ENCODE data around the gene NTNG1. TPM values are rescaled to one million over a fixed set of nuclear protein-coding genes. Genes with fewer than 3 reads are reported as not detected.

The NTNG1 gene
- total and polyA plus RNA-seq, 5 donors: 0.05 to 0.41 (median 0.37) TPM; not detected in 2

DNA sequence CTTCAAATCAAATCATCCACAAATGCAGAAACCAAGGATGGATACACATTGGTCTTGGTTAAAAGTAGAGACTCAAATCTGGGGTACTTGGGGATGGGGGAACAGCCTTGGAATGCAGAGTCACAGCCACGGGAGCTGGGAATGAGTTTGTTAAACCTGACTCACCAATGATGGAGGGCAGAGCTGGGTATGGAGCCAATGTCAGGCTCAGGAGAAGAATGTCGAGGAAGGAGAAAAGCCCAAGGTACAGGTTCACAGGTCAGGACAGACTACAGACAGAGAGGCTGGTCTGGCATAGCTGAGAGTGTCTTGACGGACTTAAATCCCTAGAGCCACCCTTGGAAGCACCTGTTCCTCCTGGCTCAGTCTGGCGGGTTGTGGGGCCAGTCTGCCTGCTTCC lies 237.6 kb downstream of the NTNG1 start:
- no peaks in the 10 kb centered on the region for H3K4me1 ChIP-seq (ENCODE audit: control insufficient read depth, insufficient read depth, low read length)
- no peak overlapping the region for H3K4me3 ChIP-seq (ENCODE audit: low read length)
- DNase-seq: no peak
- H3K27me3 ChIP-seq (ENCODE audit: control insufficient read depth, insufficient read depth): no peaks in the 10 kb centered on the region
- intact Hi-C loops (cut with DNase I): no loop called here
- no peaks in the 10 kb centered on the region for H3K9me3 ChIP-seq (ENCODE audit: control insufficient read depth, low read length)
- WGBS: 66% methylated on average over 4 of the region's 4 CpGs
- H3K27ac ChIP-seq (ENCODE audit: low read length): no peak overlapping the region
- ATAC-seq: no peak

DNA sequence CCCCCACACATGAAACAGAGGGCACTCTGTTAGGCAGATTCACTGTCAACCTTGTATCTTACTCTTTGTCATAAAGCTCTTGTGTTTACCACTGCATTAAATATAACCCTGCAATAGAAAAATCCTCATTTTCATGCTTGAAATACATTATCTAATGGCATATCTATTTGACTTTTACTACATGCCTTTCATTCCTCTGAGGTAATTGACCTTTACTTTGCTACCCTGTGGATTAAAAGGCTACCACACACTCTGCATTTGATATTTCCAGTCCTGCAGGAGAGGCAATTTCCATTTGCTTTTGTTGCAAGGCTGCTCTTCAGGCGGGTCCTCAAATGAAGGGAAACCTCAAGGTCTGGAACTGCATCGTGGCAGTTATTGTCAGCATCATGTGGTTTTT lies 238.0 kb downstream of the NTNG1 start:
- no peaks in the 10 kb centered on the region for H3K4me1 ChIP-seq (ENCODE audit: control insufficient read depth, insufficient read depth, low read length)
- no peaks in the 10 kb centered on the region for H3K27me3 ChIP-seq (ENCODE audit: control insufficient read depth, insufficient read depth)
- DNase-seq (no peak), ATAC-seq (no peak)
- intact Hi-C loops (cut with DNase I): no loop called here
- no peaks in the 10 kb centered on the region for H3K9me3 ChIP-seq (ENCODE audit: control insufficient read depth, low read length)
- no peak overlapping the region for H3K4me3 ChIP-seq (ENCODE audit: low read length)
- H3K27ac ChIP-seq (ENCODE audit: low read length): no peak overlapping the region
- WGBS: 77% methylated on average over 2 of the region's 2 CpGs

DNA sequence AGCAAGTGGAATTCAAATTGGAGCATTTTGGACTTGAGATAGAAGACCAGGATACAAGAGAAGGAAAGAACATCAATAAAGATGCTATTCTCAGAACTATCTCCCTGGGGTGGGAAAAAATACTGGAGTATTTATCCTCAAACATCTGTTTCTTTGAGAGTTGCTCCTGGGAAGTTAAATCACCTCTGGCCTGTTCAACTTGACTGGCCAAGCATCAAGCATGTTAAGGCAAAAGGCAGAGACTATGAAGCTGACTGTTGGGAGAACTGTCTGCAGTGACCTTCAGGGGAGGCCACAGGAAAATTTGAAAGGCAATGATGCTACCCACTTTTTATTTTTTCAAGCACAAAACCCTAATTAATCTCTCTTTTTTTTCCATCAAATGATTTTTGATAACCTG lies 239.0 kb downstream of the NTNG1 start:
- Histone ChIP-seq H3K27me3 (ENCODE audit: control insufficient read depth, insufficient read depth) (no peaks in the 10 kb centered on the region), H3K4me1 (ENCODE audit: control insufficient read depth, insufficient read depth, low read length) (no peaks in the 10 kb centered on the region), H3K27ac (ENCODE audit: low read length) (no peak overlapping the region), H3K9me3 (ENCODE audit: control insufficient read depth, low read length) (no peaks in the 10 kb centered on the region), H3K4me3 (ENCODE audit: low read length) (no peak overlapping the region)
- DNase-seq (no peak), ATAC-seq (no peak)
- intact Hi-C loops (cut with DNase I): no loop called here

DNA sequence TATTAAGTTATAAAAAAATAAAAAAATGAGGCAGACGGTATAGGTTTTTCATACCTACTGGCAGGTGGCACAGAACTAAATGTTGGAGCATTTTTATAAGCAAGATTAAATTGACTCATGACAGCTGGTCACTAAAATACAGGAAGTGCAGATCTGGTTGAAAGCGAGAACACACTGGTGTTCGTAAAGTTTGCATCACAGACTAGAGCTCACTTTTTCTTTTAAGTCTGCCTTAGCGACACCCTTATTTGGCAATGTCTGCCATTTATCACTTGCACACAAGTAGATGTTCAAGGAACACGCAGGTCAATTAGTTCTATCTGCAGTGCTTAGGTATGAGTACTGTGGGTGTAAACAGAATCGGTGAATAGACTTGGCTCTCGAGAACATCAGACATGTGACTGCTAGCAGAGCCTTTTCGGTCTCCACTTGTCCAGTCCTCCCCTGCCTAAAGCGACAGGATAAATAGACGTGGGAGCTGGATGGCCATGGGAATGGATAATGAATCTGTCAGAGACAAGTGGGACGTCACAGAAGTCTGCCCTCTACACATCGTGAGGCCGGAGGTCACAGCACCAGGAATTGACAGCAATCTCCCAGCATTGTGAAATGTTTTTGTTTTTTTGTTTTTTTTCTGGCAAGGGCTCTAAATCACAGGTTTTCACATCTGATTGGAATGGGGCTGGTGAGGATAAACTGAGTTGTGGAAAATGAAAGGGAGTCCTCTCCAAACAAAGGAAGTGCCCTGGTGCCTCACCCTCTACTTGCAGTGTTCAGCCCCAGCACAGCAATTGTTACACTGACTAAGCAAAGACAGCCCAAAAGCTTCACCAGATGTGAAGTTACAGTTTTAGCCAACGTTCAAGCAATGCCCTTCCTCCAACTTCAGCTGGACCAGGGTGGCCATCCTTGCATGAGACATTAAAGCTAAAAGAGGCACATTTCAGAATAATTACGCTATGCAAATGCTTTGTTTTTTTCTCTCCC lies 248.9 kb downstream of the NTNG1 start:
- no peaks in the 10 kb centered on the region for H3K27me3 ChIP-seq (ENCODE audit: control insufficient read depth, insufficient read depth)
- ATAC-seq: no peak
- no peaks in the 10 kb centered on the region for H3K4me1 ChIP-seq (ENCODE audit: control insufficient read depth, insufficient read depth, low read length)
- no peaks in the 10 kb centered on the region for H3K9me3 ChIP-seq (ENCODE audit: control insufficient read depth, low read length)
- intact Hi-C loops (cut with DNase I): no loop called here
- H3K4me3 ChIP-seq (ENCODE audit: low read length): no peak overlapping the region
- WGBS: 56% methylated on average over 15 of the region's 15 CpGs
- peak in 1 of 3 donors; percentile 22 for DNase-seq
- H3K27ac ChIP-seq (ENCODE audit: low read length): no peak overlapping the region

DNA sequence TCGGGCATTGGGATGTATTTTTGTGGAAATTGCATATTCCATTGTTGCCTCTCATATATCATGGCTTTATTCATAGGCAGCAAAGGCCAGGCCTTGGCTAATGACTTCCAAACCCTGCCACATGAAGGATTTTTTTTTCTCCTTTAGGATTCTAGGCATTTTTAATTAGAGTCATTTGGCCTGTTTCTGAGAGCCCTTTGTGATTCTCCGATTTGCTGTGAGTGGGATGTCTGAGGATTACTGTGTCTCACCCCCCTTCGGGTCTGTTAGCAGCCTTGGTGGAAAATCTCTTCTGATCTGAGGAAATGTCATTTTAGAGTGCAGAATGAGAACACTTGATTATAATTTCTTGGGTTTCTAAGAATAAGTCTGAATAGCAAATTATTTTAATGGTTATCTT lies 253.5 kb downstream of the NTNG1 start:
- WGBS: 75% methylated on average over 3 of the region's 3 CpGs
- no peak for ATAC-seq
- DNase-seq: no peak
- intact Hi-C loops (cut with DNase I): no loop called here
- Histone ChIP-seq H3K27ac (ENCODE audit: low read length) (no peak overlapping the region), H3K4me3 (ENCODE audit: low read length) (no peak overlapping the region), H3K27me3 (ENCODE audit: control insufficient read depth, insufficient read depth) (no peaks in the 10 kb centered on the region), H3K9me3 (ENCODE audit: control insufficient read depth, low read length) (no peaks in the 10 kb centered on the region), H3K4me1 (ENCODE audit: control insufficient read depth, insufficient read depth, low read length) (no peaks in the 10 kb centered on the region)

DNA sequence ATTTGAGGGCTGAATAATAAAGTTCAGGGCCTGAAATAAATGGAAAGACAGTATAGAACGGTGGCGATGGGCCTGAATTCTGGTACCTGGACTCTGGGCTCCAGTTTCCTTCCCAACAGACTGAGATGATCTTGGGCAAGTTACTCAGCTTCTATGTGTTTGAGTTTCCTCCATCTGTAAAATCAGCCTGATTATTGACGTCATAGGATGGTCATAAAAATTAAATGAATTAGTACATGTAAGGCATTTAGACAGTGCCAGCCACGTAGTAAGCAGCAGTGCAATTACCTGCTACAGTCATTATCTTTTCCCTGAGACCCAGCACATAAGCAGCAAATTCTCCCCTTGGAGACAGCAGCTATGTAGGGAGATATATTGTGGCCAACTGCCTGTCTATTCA lies 260.9 kb downstream of the NTNG1 start:
- WGBS: 90% methylated on average over 4 of the region's 4 CpGs
- intact Hi-C loops (cut with DNase I): no loop called here
- H3K4me3 ChIP-seq (ENCODE audit: low read length): no peak overlapping the region
- no peak for ATAC-seq
- no peaks in the 10 kb centered on the region for H3K9me3 ChIP-seq (ENCODE audit: control insufficient read depth, low read length)
- H3K27ac ChIP-seq (ENCODE audit: low read length): no peak overlapping the region
- H3K27me3 ChIP-seq (ENCODE audit: control insufficient read depth, insufficient read depth): no peaks in the 10 kb centered on the region
- no peak for DNase-seq
- H3K4me1 ChIP-seq (ENCODE audit: control insufficient read depth, insufficient read depth, low read length): no peaks in the 10 kb centered on the region

DNA sequence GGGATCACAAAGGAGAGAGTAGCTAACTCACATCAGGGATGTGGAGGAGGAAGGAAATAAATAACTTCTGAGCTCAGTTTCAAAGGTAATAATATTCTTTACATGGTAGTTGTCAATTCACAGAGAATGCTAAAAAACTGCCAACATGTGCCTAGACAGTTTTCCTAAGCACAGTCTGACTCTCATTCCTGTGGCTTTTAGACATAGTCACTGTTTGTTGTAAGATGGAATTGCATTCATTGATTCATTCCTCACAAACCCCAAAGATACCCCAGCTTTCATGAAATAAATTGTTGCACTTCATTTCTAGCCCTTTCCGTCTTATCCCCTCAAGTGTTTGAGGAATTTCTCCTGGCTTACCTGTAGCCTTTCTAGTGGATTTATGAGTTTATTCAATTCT lies 263.9 kb downstream of the NTNG1 start:
- Histone ChIP-seq H3K27ac (ENCODE audit: low read length) (no peak overlapping the region), H3K27me3 (ENCODE audit: control insufficient read depth, insufficient read depth) (no peaks in the 10 kb centered on the region), H3K4me1 (ENCODE audit: control insufficient read depth, insufficient read depth, low read length) (no peaks in the 10 kb centered on the region), H3K4me3 (ENCODE audit: low read length) (no peak overlapping the region), H3K9me3 (ENCODE audit: control insufficient read depth, low read length) (no peaks in the 10 kb centered on the region)
- WGBS: 92% methylated on average over 1 of the region's 1 CpG
- no peak for DNase-seq
- no peak for ATAC-seq
- intact Hi-C loops (cut with DNase I): no loop called here

DNA sequence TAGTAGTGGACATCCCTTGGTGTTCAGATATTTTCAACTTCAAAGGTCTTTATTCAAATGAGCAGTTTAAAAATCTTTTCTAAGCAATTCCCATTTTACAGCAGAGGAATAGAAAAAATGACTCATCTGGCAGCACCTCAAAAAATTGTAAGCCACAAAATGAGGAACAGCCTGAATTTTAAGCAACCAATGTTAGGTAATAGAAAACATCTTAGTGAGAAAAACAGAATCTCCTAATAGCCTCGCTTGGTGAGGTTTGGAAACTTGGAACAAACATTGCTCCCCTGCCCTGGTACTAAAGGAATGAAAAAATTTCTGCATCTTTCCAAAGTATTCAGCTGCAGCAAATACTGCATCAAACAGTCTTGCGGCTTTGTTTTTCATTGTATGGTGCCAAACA lies 264.4 kb downstream of the NTNG1 start:
- Histone ChIP-seq H3K9me3 (ENCODE audit: control insufficient read depth, low read length) (no peaks in the 10 kb centered on the region), H3K4me1 (ENCODE audit: control insufficient read depth, insufficient read depth, low read length) (no peaks in the 10 kb centered on the region), H3K27ac (ENCODE audit: low read length) (no peak overlapping the region), H3K4me3 (ENCODE audit: low read length) (no peak overlapping the region), H3K27me3 (ENCODE audit: control insufficient read depth, insufficient read depth) (no peaks in the 10 kb centered on the region)
- DNase-seq (no peak), ATAC-seq (no peak)
- intact Hi-C loops (cut with DNase I): no loop called here
- WGBS: 75% methylated on average over 2 of the region's 2 CpGs

DNA sequence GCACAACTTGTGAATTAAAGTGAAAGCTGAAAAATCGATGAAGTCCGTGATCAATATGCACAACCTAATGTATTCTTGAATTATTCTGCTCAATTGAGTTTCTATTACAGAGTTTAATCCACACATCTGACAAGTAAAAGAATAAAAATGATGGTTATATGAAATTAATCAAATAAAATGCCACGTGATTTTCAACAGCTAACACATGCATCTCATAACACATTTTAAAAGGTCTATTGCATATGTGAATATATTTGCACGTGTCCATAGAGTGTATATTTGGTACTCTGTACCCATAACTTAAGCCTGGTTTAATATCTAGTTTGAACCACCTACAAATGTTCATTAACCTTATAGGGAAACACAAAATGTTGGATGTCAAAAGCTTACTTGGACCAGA lies 266.2 kb downstream of the NTNG1 start:
- H3K4me1 ChIP-seq (ENCODE audit: control insufficient read depth, insufficient read depth, low read length): no peaks in the 10 kb centered on the region
- WGBS: 82% methylated on average over 4 of the region's 4 CpGs

DNA sequence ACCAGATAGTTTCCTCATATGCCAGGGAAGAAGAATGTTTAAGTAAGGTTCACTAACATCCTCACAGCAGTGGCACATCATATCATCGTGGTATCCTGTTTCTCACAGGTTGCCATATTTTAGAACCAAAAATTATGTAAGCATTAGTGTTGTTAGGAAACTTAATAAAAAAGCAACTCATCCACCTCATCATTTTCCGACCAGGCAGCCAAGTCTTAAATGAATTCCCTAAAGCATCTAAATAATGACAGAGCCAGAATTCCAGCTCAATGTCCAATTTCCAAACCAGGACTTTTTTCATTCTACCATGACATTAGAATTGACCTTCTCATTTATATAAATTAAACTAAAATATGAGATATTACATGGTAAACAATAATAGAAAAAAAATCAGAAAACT lies 272.7 kb downstream of the NTNG1 start:
- ATAC-seq: no peak
- DNase-seq: no peak
- Histone ChIP-seq H3K4me3 (ENCODE audit: low read length) (no peak overlapping the region), H3K27me3 (ENCODE audit: control insufficient read depth, insufficient read depth) (no peaks in the 10 kb centered on the region), H3K27ac (ENCODE audit: low read length) (no peak overlapping the region), H3K4me1 (ENCODE audit: control insufficient read depth, insufficient read depth, low read length) (no peaks in the 10 kb centered on the region), H3K9me3 (ENCODE audit: control insufficient read depth, low read length) (no peaks in the 10 kb centered on the region)
- intact Hi-C loops (cut with DNase I): no loop called here
- WGBS: 70% methylated on average over 2 of the region's 2 CpGs

More for the DNA sequence above, 266.2 kb downstream of the NTNG1 start:
- no peaks in the 10 kb centered on the region for H3K9me3 ChIP-seq (ENCODE audit: control insufficient read depth, low read length)
- DNase-seq (no peak), ATAC-seq (no peak)
- H3K4me3 ChIP-seq (ENCODE audit: low read length): no peak overlapping the region
- no peaks in the 10 kb centered on the region for H3K27me3 ChIP-seq (ENCODE audit: control insufficient read depth, insufficient read depth)
- no peak overlapping the region for H3K27ac ChIP-seq (ENCODE audit: low read length)
- intact Hi-C loops (cut with DNase I): no loop called here

DNA sequence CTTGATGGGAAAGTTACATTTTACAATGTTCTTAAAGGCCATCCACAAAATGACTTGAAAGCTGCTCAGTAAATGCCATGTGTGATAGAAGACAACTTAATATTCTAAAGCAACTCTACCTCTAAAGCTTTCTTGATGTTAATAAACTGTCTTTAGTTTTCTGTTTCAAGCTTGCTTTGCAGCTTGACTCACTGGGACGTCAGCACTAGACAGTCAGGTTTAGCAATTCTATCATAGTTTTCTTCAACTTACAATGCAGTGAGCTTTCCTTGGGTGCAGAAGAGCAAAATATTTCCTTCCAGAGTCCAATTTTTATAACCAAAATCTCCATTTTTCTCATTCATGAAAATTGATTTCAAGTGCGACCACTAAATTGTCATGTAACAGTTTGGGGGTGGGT lies 273.1 kb downstream of the NTNG1 start:
- intact Hi-C loops (cut with DNase I): no loop called here
- Histone ChIP-seq H3K27me3 (ENCODE audit: control insufficient read depth, insufficient read depth) (no peaks in the 10 kb centered on the region), H3K27ac (ENCODE audit: low read length) (no peak overlapping the region), H3K4me1 (ENCODE audit: control insufficient read depth, insufficient read depth, low read length) (no peaks in the 10 kb centered on the region), H3K4me3 (ENCODE audit: low read length) (no peak overlapping the region), H3K9me3 (ENCODE audit: control insufficient read depth, low read length) (no peaks in the 10 kb centered on the region)
- no peak for ATAC-seq
- WGBS: 83% methylated on average over 2 of the region's 2 CpGs
- DNase-seq: no peak
